Measurements from ENCODE around the gene COL11A1.

DNA sequence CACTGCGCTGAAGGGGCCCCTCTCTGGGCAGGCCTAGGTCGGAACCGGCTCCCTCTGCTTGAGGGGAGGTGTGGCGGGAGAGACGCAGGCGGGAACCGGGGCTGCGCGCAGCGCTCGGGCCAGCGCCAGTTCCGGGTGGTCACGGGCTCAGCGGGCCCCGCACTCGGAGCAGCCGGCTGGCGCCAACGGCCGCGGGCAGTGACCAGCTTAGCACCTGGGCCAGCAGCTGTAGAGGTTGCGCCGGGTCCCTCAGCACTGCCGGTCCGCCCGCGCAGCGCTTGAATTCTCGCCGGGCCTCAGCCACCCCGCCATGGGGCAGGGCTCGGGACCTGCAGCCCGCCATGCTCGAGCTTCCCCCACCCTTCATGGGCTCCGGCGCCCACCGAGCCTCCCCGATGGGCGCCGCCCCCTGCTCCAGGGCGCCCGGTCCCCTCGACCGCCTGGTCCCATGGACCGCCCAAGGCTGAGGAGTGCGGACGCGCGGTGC, 254.6 kb downstream of the COL11A1 start:
- TF ChIP-seq POLR2A (IDR thresholded peaks at IDR 0.05) = no peak
- TF ChIP-seq, protein P1, sequence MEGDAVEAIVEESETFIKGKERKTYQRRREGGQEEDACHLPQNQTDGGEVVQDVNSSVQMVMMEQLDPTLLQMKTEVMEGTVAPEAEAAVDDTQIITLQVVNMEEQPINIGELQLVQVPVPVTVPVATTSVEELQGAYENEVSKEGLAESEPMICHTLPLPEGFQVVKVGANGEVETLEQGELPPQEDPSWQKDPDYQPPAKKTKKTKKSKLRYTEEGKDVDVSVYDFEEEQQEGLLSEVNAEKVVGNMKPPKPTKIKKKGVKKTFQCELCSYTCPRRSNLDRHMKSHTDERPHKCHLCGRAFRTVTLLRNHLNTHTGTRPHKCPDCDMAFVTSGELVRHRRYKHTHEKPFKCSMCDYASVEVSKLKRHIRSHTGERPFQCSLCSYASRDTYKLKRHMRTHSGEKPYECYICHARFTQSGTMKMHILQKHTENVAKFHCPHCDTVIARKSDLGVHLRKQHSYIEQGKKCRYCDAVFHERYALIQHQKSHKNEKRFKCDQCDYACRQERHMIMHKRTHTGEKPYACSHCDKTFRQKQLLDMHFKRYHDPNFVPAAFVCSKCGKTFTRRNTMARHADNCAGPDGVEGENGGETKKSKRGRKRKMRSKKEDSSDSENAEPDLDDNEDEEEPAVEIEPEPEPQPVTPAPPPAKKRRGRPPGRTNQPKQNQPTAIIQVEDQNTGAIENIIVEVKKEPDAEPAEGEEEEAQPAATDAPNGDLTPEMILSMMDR (IDR thresholded peaks at IDR 0.05) = no peak
